Breast epithelium (tissue), 4 donors: Measurements from ENCODE around the gene SCN5A. TPM values are rescaled to one million over a fixed set of nuclear protein-coding genes. Genes with fewer than 3 reads are reported as not detected.

Experiments
- DNase-seq, 2 donors: peaks; one replicate each; pipeline ENCODE4 v3.0.0-alpha.2; 2019; ENCODE audit warnings: low spot score in 2 of 2
- H3K27ac ChIP-seq, 2 donors: fragments of 200-600 bp; sonication (generic) in 1 of 2; one replicate each; pipeline ENCODE4 v1.5.1; 2016 to 2019; ENCODE audit warnings: mild to moderate bottlenecking in 1 of 2
- H3K27me3 ChIP-seq, 2 donors: fragments of 200-600 bp; sonication (generic) in 1 of 2; one replicate each; pipeline versions ENCODE4 v1.5.1 to v1.6.0; 2017 to 2019; ENCODE audit warnings: control low read depth in 1 of 2, mild to moderate bottlenecking in 1 of 2
- H3K36me3 ChIP-seq: fragments of 200-600 bp; one replicate; pipeline ENCODE4 v1.5.1; 2019
- H3K4me1 ChIP-seq, 2 donors: fragments of 200-600 bp; sonication (generic); one replicate each; pipeline ENCODE4 v1.5.1; 2016 to 2019; ENCODE audit warnings: control low read depth in 1 of 2
- H3K4me3 ChIP-seq, 3 donors: fragments of 200-600 bp; sonication (generic); 1 replicate in 2 of 3; 2 replicates in 1 of 3; pipeline ENCODE4 v1.5.1; 2016 to 2019; ENCODE audit warnings: mild to moderate bottlenecking in 3 of 3, moderate library complexity in 2 of 3
- H3K9me3 ChIP-seq, 2 donors: fragments of 200-600 bp; sonication (generic) in 1 of 2; one replicate each; pipeline ENCODE4 v1.5.1; 2016 to 2019; ENCODE audit warnings: control low read depth in 1 of 2
- CTCF ChIP-seq, 3 donors: fragments of 450-650 bp; IDR thresholded peaks; one replicate each; pipeline ENCODE4 v1.5.1; 2016 to 2017; ENCODE audit warnings: antibody characterized with exemption in 3 of 3, mild to moderate bottlenecking in 3 of 3, moderate library complexity in 3 of 3
- POLR2A ChIP-seq: fragments of 450-650 bp; IDR thresholded peaks from one replicate; pipeline ENCODE4 v1.6.1; 2016; ENCODE audit warnings: antibody characterized with exemption, mild to moderate bottlenecking, moderate library complexity
- POLR2AphosphoS5 ChIP-seq, 3 donors: sonication (generic); formaldehyde crosslinking; IDR thresholded peaks; one replicate each; pipeline ENCODE4 v1.6.1; 2017; ENCODE audit warnings: antibody characterized with exemption in 3 of 3
- intact Hi-C: fragments of 100-400 bp; cut with DNase I; formaldehyde crosslinking; loops from one replicate; pipeline ENCODE4 v1.15.1; 2023; ENCODE audit warnings: low total_unique reads
- total RNA-seq, 3 donors: library from RNA; depleted of rRNA; stranded (reverse); fragments of >200 nt; gene quantifications; one replicate each; pipeline ENCODE4 v1.1.0, GENCODE V29; 2016

Gene SCN5A
- total RNA-seq, 3 donors from 2014 or later, result under 0.01 to 0.33 (median 0.29) TPM

GRCh38 chr3:38605981-38606380 lies 43.5 kb downstream of the SCN5A start:
- TF ChIP-seq CTCF (IDR thresholded peaks at IDR 0.05) (no peak), POLR2A (no peak), POLR2AphosphoS5 (IDR thresholded peaks at IDR 0.05) (no peak)
- Histone ChIP-seq H3K4me1 (no peaks in the 10 kb centered on the region), H3K27me3 (no peaks in the 10 kb centered on the region), H3K4me3 (no peak overlapping the region), H3K9me3 (no peaks in the 10 kb centered on the region), H3K27ac (no peak overlapping the region), H3K36me3 (no peaks in the 10 kb centered on the region)
- DNase-seq, result no peak
- intact Hi-C loops, result no loop called here

- no peak for DNase-seq
- H3K27me3 ChIP-seq, result no peaks in the 10 kb centered on the region
Measured at GRCh38 chr3:38604246-38604645, 45.2 kb downstream of the SCN5A start.

GRCh38 chr3:38603731-38604131 lies 45.8 kb downstream of the SCN5A start:
- Histone ChIP-seq H3K9me3 (no peaks in the 10 kb centered on the region), H3K27ac (no peak overlapping the region), H3K27me3 (no peaks in the 10 kb centered on the region), H3K4me1 (no peaks in the 10 kb centered on the region), H3K4me3 (no peak overlapping the region), H3K36me3 (no peaks in the 10 kb centered on the region)
- TF ChIP-seq CTCF (IDR thresholded peaks at IDR 0.05), result no peak
- TF ChIP-seq POLR2AphosphoS5 (IDR thresholded peaks at IDR 0.05), result no peak
- no peak for TF ChIP-seq POLR2A
- no peak for DNase-seq
- intact Hi-C loops, result no loop called here

More at GRCh38 chr3:38604246-38604645, 45.2 kb downstream of the SCN5A start:
- Histone ChIP-seq H3K27ac (no peak overlapping the region), H3K4me1 (no peaks in the 10 kb centered on the region), H3K36me3 (no peaks in the 10 kb centered on the region), H3K4me3 (no peak overlapping the region), H3K9me3 (no peaks in the 10 kb centered on the region)
- TF ChIP-seq CTCF (IDR thresholded peaks at IDR 0.05) (no peak), POLR2AphosphoS5 (IDR thresholded peaks at IDR 0.05) (no peak), POLR2A (no peak)
- intact Hi-C loops, result no loop called here

GRCh38 chr3:38602576-38603250 lies 46.8 kb downstream of the SCN5A start:
- intact Hi-C loops, result no loop called here
- TF ChIP-seq CTCF (IDR thresholded peaks at IDR 0.05), result no peak

GRCh38 chr3:38601956-38602550 lies 47.4 kb downstream of the SCN5A start:
- H3K27me3 ChIP-seq, result no peaks in the 10 kb centered on the region
- H3K36me3 ChIP-seq, result no peaks in the 10 kb centered on the region
- no peak for DNase-seq
- intact Hi-C loops, result no loop called here
- TF ChIP-seq POLR2AphosphoS5 (IDR thresholded peaks at IDR 0.05) (no peak), POLR2A (no peak), CTCF (IDR thresholded peaks at IDR 0.05) (no peak)
- no peak overlapping the region for H3K27ac ChIP-seq
- H3K4me1 ChIP-seq, result no peaks in the 10 kb centered on the region
- no peaks in the 10 kb centered on the region for H3K9me3 ChIP-seq
- H3K4me3 ChIP-seq, result no peak overlapping the region

More at GRCh38 chr3:38602576-38603250, 46.8 kb downstream of the SCN5A start:
- DNase-seq, result no peak
- Histone ChIP-seq H3K4me1 (no peaks in the 10 kb centered on the region), H3K27ac (no peak overlapping the region), H3K36me3 (no peaks in the 10 kb centered on the region), H3K9me3 (no peaks in the 10 kb centered on the region), H3K4me3 (no peak overlapping the region), H3K27me3 (no peaks in the 10 kb centered on the region)
